GM23248 (cell line): ENCODE results near the gene BAX.

Source experiments
- EZH2 ChIP-seq: fragments of 200-600 bp; sonication (generic); IDR thresholded peaks from 2 replicates; pipeline ENCODE4 v1.6.1; 2018; ENCODE audit warnings: antibody characterized with exemption, mild to moderate bottlenecking; ENCODE audit not compliant: insufficient read depth, poor library complexity, severe bottlenecking
- EZH2phosphoT487 ChIP-seq: fragments of 200-600 bp; sonication (generic); IDR thresholded peaks from 2 replicates; pipeline ENCODE4 v1.6.1; 2018; ENCODE audit warnings: antibody characterized with exemption, moderate library complexity, mild to moderate bottlenecking, low read depth; ENCODE audit not compliant: insufficient read depth

DNA sequence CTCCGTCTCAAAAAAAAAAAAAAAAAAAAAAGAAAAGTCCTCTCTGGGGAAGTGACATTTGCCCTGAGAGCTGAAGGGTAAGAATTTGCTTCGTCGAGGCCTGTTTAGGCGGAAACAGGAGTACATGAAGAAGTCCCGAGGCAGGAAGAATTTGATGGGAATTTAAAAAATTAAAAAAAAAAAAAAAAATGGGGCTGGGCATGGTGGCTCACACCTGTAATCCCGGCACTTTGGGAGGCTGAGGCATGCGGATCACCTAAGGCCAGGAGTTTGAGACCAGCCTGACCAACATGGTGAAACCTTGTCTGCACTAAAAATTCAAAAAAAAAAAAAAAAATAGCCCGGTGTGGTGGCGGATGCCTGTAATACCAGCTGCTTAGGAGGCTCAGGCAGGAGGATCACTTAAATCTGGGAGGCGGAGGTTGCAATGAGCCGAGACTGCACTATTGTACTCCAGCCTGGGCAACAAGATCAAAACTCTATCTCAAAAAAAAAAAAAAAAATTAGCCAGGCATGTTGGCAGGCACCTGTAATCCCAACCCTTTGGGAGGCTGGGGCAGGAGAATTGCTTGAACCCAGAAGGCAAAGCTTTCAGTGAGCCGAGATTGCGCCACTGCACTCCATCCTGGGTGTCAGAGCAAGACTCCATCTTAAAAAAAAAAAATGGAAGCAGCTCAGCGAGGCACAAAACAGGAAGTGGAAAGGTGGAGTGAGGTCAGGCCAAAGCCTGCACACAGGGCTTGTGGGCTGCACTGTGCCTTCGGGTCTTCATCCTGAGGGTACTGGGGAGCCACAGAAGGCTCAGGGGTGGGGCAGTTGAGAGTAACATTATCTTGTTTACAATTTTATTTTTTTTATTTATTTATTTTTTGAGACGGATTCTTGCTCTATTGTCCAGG lies 4.9 kb downstream of the BAX start:
- TF ChIP-seq EZH2phosphoT487 (no peak), EZH2 (no peak)
